ENCODE results near the gene NFKBIB.
"Not testable (repeated sequence)": the region's sequence is repeated elsewhere in the genome, so short reads cannot be mapped to it uniquely, and the experiment has no call there.

The NFKBIB gene

DNA sequence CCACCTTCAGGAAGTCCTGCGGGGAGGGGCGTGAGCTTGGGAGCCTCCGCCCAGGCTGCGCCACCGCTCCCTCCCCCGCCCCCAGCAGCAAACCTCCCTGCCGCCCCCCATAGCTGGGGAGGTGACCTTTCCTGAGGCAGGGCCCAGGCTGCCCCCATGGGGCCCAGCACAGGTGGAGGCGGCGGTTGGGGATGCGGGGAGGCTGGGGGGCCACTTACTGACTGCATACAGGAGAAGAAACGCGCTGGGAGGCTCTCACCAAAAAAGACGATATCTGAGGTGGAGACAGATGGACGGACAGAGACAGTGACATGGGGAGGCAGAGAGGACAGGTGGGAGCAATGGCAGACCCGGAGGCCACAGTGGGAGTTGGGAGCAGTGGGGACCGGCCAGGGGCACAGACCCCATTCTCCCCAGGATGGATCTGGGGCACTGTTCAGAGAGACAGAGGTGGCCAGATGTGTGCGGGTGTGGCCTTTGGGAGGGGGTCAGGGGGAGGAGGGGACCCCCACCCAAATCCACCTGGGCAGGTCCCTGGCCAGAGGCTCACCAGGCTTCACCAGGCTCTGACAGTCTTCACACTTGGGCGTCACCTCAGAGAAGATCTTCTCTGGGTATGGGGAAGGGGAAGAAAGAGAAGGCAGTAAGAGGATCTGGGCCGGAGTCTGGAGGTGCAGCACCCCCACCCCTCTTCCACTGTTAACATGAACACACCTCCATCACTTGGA, 18.7 kb upstream of the NFKBIB start:
- no peak for TF ChIP-seq GATA1 (IDR thresholded peaks at IDR 0.05; ENCODE audit: low read depth, low read length)
- TF ChIP-seq POLR2A (IDR thresholded peaks at IDR 0.05; ENCODE audit: low read length) = no peak
- no peak for DNase-seq

DNA sequence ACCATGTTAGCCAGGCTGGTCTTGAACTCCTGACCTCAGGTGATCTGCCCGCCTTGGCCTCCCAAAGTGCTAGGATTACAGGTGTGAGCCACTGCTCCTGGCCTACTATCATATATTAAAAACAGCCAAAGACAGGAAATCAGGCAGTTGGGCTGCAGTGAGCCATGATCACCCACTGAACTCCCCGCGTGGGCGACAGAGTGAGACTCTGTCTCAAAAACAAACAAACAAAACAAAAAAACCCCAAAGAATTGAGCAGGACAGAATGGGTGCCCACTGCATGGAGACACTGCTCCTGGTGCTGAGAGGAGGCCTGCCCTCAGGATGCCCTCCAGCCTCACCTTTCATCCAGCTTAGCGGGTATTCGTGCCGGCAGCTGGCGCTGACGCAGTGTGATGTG, 16.5 kb upstream of the NFKBIB start:
- DNase-seq = no peak
- no peak for TF ChIP-seq POLR2A (IDR thresholded peaks at IDR 0.05; ENCODE audit: low read length)
- no peak for TF ChIP-seq GATA1 (IDR thresholded peaks at IDR 0.05; ENCODE audit: low read depth, low read length)

DNA sequence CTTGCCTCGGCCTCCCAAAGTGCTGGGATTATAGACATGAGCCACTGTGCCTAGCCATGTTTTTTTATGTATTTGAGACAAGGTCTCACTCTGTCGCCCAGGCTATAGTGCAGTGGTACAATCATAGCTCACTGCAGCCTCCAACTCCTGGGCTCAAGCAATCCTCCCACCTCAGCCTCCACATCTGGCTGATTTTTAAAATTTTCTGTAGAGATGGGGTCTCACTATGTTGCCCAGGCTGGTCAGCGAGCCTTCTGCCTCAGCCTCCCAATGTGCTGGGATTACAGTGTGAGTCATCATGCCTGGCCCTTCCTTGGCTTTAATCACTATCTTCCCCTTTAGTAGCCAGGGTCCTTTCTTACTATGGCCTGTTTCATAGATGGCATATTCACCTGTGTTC, 15.1 kb upstream of the NFKBIB start:
- DNase-seq = not testable (repeated sequence)

DNA sequence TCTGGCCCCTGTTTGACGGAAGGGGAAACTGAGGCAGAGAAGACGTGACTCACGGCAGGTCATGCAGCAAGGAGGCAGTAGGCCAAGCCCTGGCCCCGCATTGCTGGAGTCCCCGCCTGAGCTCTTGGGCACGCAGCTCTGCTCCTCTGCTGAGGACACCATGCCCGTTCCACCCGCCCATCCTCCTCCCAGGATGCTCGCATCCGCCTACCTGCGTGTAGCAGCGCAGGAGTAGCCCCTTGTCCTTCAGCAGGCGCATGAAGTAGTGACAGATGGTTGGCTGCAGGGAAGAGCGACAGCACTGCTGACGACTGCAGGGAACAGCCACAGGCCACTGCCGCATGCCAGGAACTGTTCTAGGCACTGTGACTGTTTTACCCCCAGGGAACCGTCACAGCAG, 10.9 kb upstream of the NFKBIB start:
- no peak for DNase-seq
- TF ChIP-seq GATA1 (IDR thresholded peaks at IDR 0.05; ENCODE audit: low read depth, low read length) (no peak), POLR2A (IDR thresholded peaks at IDR 0.05; ENCODE audit: low read length) (no peak)

DNA sequence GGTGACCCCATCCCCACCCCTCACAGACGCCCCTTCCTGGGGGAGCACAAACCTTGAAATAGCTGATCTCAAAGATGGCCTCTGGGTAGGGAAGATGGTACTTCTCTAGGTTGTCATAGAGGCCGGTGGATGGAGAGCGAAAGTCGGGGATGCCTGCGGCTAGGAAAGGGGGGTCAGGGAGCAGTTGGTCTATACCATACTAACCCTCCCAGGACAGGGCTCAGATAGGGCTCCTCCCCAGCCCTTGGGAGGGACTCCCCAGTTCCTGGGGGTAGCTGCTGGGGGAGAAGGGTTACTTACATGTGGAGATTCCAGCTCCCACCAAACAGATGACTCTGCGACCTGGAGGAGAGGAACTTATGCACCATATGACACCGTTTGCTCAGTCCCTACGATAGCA, 10.0 kb upstream of the NFKBIB start:
- no peak for DNase-seq
- TF ChIP-seq POLR2A (IDR thresholded peaks at IDR 0.05; ENCODE audit: low read length) (no peak), GATA1 (IDR thresholded peaks at IDR 0.05; ENCODE audit: low read depth, low read length) (no peak)

DNA sequence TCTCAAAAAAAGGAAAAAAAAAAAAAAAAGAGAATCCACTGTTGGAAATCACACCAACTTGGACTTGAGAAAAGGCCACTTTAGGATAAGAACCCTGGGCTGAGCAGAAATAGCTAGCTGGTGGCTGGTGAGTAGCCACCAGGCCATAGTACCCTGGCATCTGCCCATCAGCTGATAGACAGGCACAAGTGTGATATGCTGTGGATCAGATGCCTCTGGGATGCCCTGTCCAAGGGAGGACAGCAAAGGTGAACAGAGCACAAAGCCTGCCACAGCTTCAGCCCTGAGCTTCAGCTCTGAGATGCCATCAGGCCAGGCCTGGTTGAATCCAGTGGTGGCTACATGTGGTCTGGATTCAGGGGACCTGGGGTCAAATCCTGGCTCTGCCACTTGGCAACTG, 9.1 kb upstream of the NFKBIB start:
- no peak for DNase-seq
- no peak for TF ChIP-seq GATA1 (IDR thresholded peaks at IDR 0.05; ENCODE audit: low read depth, low read length)
- no peak for TF ChIP-seq POLR2A (IDR thresholded peaks at IDR 0.05; ENCODE audit: low read length)

DNA sequence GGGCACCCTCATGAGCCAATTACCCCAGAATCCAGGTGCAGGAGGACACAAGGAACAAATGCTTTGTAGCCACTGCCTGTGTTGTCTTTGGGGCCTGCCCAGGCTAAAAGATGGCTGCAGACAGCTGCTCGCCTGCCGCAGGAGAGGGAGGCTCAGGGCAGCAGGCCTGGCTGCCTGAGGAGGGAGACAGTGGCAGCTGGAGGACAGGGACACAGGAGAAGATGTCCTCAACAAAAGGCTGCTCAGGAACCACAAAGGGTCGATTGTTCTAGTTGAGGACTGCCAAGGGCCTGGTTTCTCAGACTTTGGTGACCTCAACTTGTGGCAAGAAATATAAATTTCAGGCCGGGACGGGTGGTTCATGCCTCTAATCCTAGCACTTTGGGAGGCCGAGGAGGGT, 8.0 kb upstream of the NFKBIB start:
- DNase-seq = no peak
- TF ChIP-seq POLR2A (IDR thresholded peaks at IDR 0.05; ENCODE audit: low read length) = no peak
- no peak for TF ChIP-seq GATA1 (IDR thresholded peaks at IDR 0.05; ENCODE audit: low read depth, low read length)

DNA sequence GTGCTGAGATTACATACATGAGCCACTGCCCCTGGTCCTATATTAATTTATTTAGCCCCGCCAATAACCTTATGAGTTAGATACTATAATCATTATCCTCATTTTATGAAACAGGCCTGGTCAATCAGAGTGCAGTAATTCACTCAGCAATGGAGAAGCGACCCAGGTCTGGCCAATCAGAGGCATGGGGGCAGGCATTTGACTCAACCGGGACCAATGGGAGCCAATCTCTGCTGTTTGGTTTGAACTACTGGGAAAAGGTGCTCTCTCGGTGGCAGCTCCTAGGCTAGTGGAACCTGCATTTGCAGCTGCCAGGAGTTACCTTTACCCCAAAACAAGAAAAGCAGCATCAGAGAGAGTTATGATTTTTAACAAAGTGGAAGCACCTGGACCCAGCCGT, 6.9 kb upstream of the NFKBIB start:
- TF ChIP-seq GATA1 (IDR thresholded peaks at IDR 0.05; ENCODE audit: low read depth, low read length) = no peak
- TF ChIP-seq POLR2A (IDR thresholded peaks at IDR 0.05; ENCODE audit: low read length) = no peak
- DNase-seq = no peak

DNA sequence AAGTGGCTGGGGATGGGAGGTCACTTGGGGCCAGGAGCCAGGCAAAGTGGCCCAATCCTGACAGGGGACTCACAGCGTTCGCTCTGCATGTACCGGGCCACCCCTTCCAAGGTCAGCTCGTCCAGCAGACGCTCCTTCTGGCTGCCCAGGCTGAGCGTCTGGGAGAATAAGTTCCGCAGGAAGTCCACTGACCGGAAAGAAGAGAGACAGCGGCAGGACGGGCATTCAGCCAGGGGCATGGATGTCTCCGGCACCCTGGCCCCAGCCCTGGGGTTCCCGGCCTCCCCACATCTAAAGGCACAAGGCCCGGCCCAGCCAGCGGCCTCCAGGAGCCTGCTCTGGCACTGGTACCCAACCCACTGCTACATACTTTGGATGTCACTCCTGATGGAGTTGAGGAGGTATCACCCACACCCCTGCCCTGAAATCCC, 6.4 kb upstream of the NFKBIB start:
- TF ChIP-seq POLR2A (IDR thresholded peaks at IDR 0.05; ENCODE audit: low read length) = no peak
- no peak for TF ChIP-seq GATA1 (IDR thresholded peaks at IDR 0.05; ENCODE audit: low read depth, low read length)
- no peak for DNase-seq

DNA sequence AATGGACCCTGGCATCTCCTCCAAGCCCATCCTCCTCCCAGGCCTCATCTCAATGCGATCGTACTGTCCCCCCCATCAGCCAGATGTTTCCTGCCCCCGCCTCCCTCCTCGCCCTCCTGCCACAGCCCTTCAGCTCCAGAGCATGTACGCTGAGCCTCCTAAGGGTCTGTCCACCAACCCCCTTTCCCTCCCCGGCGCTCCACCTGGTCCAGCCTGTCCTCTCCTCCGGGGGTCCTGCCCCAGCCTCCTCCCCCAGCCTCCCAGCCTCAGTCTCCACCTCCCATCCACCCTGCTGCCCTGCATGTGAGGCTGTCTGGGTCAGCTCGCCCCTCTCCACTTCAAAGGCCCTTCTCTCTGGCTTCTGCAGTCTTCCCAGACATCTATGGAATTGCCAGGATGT, 4.8 kb upstream of the NFKBIB start:
- DNase-seq = no peak
- TF ChIP-seq POLR2A (IDR thresholded peaks at IDR 0.05; ENCODE audit: low read length) (no peak), GATA1 (IDR thresholded peaks at IDR 0.05; ENCODE audit: low read depth, low read length) (no peak)

DNA sequence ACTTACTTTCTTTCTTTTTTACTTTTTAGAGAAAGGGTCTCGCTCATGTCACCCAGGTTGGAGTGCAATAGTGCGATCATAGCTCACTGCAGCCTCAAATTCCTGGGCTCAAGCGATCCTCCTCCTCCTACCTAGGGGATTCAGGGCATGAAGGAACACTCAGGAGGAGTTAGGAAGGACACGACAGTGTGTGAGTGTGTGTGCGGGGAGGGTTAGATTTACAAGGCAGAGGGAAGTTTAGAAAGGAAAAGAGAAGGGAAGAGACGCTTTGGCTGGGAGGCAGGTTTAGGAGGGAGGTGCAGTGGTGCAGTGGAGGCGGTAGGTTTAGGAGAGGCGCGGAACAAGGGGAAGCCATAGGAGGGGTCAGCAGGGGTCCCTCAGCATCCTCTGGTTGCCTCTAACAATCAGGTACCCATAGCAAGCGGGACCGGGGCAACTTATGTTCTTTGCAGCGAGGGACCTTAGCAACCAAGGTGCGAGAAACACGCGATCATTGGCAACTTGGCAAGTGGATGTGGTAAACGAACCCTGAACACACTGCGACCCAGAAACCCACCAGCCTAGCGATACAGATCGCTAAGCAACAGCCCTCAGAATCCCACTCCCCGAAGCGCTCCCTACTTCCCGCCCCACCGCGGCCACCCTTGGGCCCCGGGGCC, 852 bp upstream of the NFKBIB start:
- TF ChIP-seq POLR2A (IDR thresholded peaks at IDR 0.05; ENCODE audit: low read length) (no peak), GATA1 (IDR thresholded peaks at IDR 0.05; ENCODE audit: low read depth, low read length) (no peak)
- DNase-seq = no peak

DNA sequence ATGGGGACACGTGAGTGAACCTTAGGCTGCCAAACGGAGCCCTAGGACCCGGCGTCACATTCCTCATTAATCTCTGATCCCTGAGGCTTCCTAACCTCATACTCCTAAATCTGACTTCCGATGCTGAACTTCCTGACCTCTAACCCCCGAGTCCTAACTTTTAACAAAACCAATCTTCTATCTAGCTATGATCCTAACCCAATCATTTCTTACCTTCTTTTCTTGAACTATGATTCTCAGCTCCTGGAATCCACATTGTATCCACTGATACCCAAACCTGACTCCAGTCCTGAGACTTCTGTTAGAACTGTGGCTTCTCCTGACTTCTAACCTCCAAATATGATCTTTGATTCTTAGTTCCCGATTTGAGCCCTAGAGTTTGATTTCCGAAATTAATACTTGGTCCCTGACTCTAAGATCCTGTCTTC, 447 bp downstream of the NFKBIB start:
- DNase-seq = no peak
- TF ChIP-seq GATA1 (IDR thresholded peaks at IDR 0.05; ENCODE audit: low read depth, low read length) = no peak
- no peak for TF ChIP-seq POLR2A (IDR thresholded peaks at IDR 0.05; ENCODE audit: low read length)

DNA sequence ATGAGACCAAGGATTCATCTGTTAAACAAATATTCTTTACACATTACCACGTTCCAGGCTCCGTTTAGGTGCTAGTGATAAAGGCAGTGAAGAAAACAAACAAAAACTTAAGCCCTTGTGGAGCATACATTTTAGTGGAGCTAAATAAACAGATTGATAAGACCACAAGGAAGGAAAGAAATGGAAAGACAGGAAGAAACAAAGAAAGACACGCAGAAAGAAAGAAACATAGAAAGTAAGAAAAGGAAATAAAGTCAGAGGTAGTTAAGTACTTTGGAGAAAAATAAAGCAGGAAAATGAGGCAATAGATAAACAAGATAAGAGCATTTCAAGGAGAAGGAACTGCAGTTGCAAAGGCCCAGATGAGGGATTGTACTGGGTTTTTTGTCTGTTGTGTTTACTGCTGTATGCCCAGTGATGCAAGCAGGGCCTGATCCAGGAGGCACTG, 998 bp downstream of the NFKBIB start:
- TF ChIP-seq POLR2A (IDR thresholded peaks at IDR 0.05; ENCODE audit: low read length) = no peak
- TF ChIP-seq GATA1 (IDR thresholded peaks at IDR 0.05; ENCODE audit: low read depth, low read length) = no peak
- peak in 1 of 2 experiments; percentile 52 for DNase-seq

DNA sequence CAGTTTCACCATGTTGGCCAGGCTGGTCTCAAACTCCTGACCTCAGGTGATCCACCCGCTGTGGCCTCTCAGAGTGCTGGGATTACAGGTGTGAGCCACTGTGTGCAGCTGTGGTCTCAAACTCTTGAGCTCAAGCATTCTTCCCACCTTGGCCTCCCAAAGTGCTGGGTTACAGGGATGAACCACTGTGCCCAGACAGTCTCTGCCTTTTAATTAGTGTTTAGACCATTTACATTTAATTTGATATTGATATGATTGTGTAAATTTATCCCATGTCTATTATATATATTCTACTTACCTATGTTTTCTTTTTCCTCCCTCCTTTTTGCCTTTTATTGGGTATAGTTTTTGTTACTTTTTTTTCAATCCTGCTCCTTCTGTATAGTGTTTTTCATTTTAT, 1.9 kb downstream of the NFKBIB start:
- TF ChIP-seq GATA1 (IDR thresholded peaks at IDR 0.05; ENCODE audit: low read depth, low read length) (no peak), POLR2A (IDR thresholded peaks at IDR 0.05; ENCODE audit: low read length) (no peak)
- no peak for DNase-seq
